ENCODE measurements around the gene PPP1R14D.
A peak's percentile ranks its signal among the peaks of the same experiment; 100 is the strongest.

The PPP1R14D gene

GRCh38 chr15:40821195-40821594 lies 7.3 kb downstream of the PPP1R14D start:
- DNase-seq = no peak
- no peak for TF ChIP-seq CTCF (IDR thresholded peaks at IDR 0.05; ENCODE audit: low read depth, low read length)
- H3K4me3 ChIP-seq (ENCODE audit: low read depth, low read length) = no peak overlapping the region

GRCh38 chr15:40819048-40819447 lies 9.5 kb downstream of the PPP1R14D start:
- H3K36me3 ChIP-seq = peaks cover 4% of the 10 kb centered on the region
- H3K9me3 ChIP-seq (ENCODE audit: severe bottlenecking) = no peaks in the 10 kb centered on the region
- H3K27ac ChIP-seq = no peak overlapping the region
- no peak overlapping the region for H3K4me3 ChIP-seq (ENCODE audit: low read depth, low read length)
- H3K27me3 ChIP-seq (ENCODE audit: insufficient read depth, low read depth, severe bottlenecking) = no peaks in the 10 kb centered on the region
- DNase-seq = no peak
- no peak for TF ChIP-seq CTCF (IDR thresholded peaks at IDR 0.05; ENCODE audit: low read depth, low read length)

More at GRCh38 chr15:40821195-40821594, 7.3 kb downstream of the PPP1R14D start:
- H3K36me3 ChIP-seq = no peaks in the 10 kb centered on the region
- H3K27me3 ChIP-seq (ENCODE audit: insufficient read depth, low read depth, severe bottlenecking) = no peaks in the 10 kb centered on the region
- H3K27ac ChIP-seq = no peak overlapping the region
- no peaks in the 10 kb centered on the region for H3K9me3 ChIP-seq (ENCODE audit: severe bottlenecking)

GRCh38 chr15:40815042-40815698 lies 13.3 kb downstream of the PPP1R14D start:
- no peak overlapping the region for H3K4me3 ChIP-seq (ENCODE audit: low read depth, low read length)
- no peak overlapping the region for H3K27ac ChIP-seq
- H3K27me3 ChIP-seq (ENCODE audit: insufficient read depth, low read depth, severe bottlenecking) = no peaks in the 10 kb centered on the region
- DNase-seq = no peak
- H3K36me3 ChIP-seq = peaks cover 7% of the 10 kb centered on the region
- no peaks in the 10 kb centered on the region for H3K9me3 ChIP-seq (ENCODE audit: severe bottlenecking)
- no peak for TF ChIP-seq CTCF (IDR thresholded peaks at IDR 0.05; ENCODE audit: low read depth, low read length)

GRCh38 chr15:40812721-40813425 lies 15.6 kb downstream of the PPP1R14D start:
- no peaks in the 10 kb centered on the region for H3K9me3 ChIP-seq (ENCODE audit: severe bottlenecking)
- peaks cover 10% of the 10 kb centered on the region for H3K36me3 ChIP-seq
- H3K27me3 ChIP-seq (ENCODE audit: insufficient read depth, low read depth, severe bottlenecking) = no peaks in the 10 kb centered on the region
- no peak for DNase-seq
- H3K27ac ChIP-seq = peak overlapping the region; percentile 63
- TF ChIP-seq CTCF (IDR thresholded peaks at IDR 0.05; ENCODE audit: low read depth, low read length) = no peak
- H3K4me3 ChIP-seq (ENCODE audit: low read depth, low read length) = no peak overlapping the region

GRCh38 chr15:40808861-40809450 lies 19.6 kb downstream of the PPP1R14D start:
- Histone ChIP-seq H3K27ac (no peak overlapping the region), H3K36me3 (peaks cover 6% of the 10 kb centered on the region), H3K4me3 (ENCODE audit: low read depth, low read length) (no peak overlapping the region), H3K27me3 (ENCODE audit: insufficient read depth, low read depth, severe bottlenecking) (no peaks in the 10 kb centered on the region), H3K9me3 (ENCODE audit: severe bottlenecking) (no peaks in the 10 kb centered on the region)
- TF ChIP-seq CTCF (IDR thresholded peaks at IDR 0.05; ENCODE audit: low read depth, low read length) = no peak
- no peak for DNase-seq

Measured in WERI-Rb-1 (cell line).